Subcutaneous abdominal adipose tissue (tissue), 5 donors: ENCODE measurements around the gene TXLNG.

Source experiments
- H3K27ac ChIP-seq: one replicate; pipeline ENCODE4 v1.7.0; 2013; ENCODE audit warnings: low read depth, mild to moderate bottlenecking, inconsistent platforms, low read length, moderate library complexity
- H3K27me3 ChIP-seq, 5 donors: one replicate each; pipeline ENCODE4 v1.7.0; 2013; ENCODE audit warnings: low read length in 5 of 5, inconsistent platforms in 1 of 5; ENCODE audit not compliant: control insufficient read depth in 5 of 5, insufficient read depth in 4 of 5
- H3K36me3 ChIP-seq, 5 donors: one replicate each; pipeline ENCODE4 v1.7.0; 2013; ENCODE audit warnings: low read length in 5 of 5; ENCODE audit not compliant: control insufficient read depth in 5 of 5, insufficient read depth in 5 of 5
- H3K4me1 ChIP-seq, 5 donors: one replicate each; pipeline ENCODE4 v1.7.0; 2013; ENCODE audit warnings: low read length in 5 of 5, mild to moderate bottlenecking in 3 of 5, moderate library complexity in 1 of 5; ENCODE audit not compliant: control insufficient read depth in 5 of 5, insufficient read depth in 5 of 5
- H3K4me3 ChIP-seq, 5 donors: one replicate each; pipeline ENCODE4 v1.7.0; 2013; ENCODE audit warnings: low read length in 5 of 5, low read depth in 1 of 5
- H3K9ac ChIP-seq, 5 donors: one replicate each; pipeline ENCODE4 v1.7.0; 2013; ENCODE audit warnings: low read length in 5 of 5, mild to moderate bottlenecking in 4 of 5, moderate library complexity in 3 of 5
- H3K9me3 ChIP-seq, 5 donors: one replicate each; pipeline ENCODE4 v1.7.0; 2013; ENCODE audit warnings: low read length in 5 of 5; ENCODE audit not compliant: control insufficient read depth in 5 of 5
- donor health status: healthy.
- donor health status: healthy.
- donor health status: healthy.
- donor health status: healthy.
- donor health status: healthy.

The TXLNG gene

DNA sequence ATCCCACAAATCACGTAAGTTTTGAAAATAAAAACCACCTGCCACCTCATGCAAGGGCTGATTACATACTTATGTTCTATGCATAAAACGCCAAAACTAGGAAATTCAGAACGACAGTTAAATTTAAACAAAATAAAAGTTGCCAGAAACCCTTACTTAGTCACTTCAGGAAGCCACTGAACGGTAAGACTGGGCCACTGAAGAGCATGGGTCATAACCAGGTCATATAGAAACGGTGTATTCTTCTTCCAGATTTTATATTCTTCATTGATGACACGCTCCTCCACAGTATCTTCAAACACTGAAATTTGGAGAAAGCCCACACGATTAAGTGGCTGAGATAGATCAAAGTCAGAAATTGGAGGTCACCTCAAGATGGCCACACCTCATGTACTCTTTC lies 82.7 kb downstream of the TXLNG start:
- Histone ChIP-seq H3K27me3 (peaks cover 0 to 12% (median 0%) of the 10 kb centered on the region in 5 donors), H3K4me3 (peak overlapping the region; percentile 47 to 83 (median 78)), H3K27ac (peak overlapping the region; percentile 60), H3K9me3 (no peaks in the 10 kb centered on the region), H3K4me1 (peaks cover 6 to 35% (median 28%) of the 10 kb centered on the region in 5 donors), H3K9ac (peak overlapping the region; percentile 26 to 70 (median 64)), H3K36me3 (no peaks in the 10 kb centered on the region)

DNA sequence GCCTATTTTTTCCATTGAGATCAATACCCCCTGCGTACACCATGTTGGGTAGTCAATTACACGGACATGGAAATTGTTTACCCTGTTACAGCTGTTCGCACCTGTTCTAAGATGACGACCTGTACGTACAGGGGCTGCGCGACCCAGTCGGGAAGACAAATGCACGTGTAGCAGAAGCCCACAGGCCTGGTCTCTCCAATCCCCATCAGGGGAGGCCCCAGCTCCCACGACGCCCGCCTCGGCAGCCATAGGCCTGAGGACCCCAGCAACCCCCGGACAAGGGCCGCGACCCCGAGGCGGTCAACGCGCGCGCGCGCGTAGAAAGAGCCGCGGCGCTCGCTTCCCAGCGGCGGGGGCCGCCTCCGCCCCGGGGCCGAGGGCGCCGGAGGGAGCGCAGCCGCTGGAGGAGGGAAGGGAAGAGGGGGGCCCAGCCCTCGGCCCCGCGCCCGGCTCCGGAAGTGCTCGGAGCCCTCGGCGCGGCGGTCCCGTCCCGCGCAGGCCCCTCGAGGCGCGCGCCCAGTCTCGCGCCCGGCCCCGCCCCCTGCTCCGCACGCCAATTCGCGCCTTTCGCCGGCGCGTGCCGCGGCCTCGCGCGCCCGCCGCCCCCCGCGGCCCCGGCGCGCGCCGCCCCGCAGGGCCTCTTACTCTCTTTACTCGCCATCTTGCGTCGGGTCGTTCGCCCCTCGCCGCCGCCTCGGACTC lies 83.3 kb downstream of the TXLNG start:
- H3K4me3 ChIP-seq, result peak overlapping the region; percentile 73 to 85 (median 81)
- H3K9ac ChIP-seq, result peak overlapping the region; percentile 64 to 81 (median 68)
- H3K4me1 ChIP-seq, result peaks cover 6 to 35% (median 28%) of the 10 kb centered on the region in 5 donors
- H3K9me3 ChIP-seq, result no peaks in the 10 kb centered on the region
- H3K36me3 ChIP-seq, result no peaks in the 10 kb centered on the region
- H3K27ac ChIP-seq, result peak overlapping the region; percentile 68
- H3K27me3 ChIP-seq, result peaks cover 0 to 13% (median 0%) of the 10 kb centered on the region in 5 donors

DNA sequence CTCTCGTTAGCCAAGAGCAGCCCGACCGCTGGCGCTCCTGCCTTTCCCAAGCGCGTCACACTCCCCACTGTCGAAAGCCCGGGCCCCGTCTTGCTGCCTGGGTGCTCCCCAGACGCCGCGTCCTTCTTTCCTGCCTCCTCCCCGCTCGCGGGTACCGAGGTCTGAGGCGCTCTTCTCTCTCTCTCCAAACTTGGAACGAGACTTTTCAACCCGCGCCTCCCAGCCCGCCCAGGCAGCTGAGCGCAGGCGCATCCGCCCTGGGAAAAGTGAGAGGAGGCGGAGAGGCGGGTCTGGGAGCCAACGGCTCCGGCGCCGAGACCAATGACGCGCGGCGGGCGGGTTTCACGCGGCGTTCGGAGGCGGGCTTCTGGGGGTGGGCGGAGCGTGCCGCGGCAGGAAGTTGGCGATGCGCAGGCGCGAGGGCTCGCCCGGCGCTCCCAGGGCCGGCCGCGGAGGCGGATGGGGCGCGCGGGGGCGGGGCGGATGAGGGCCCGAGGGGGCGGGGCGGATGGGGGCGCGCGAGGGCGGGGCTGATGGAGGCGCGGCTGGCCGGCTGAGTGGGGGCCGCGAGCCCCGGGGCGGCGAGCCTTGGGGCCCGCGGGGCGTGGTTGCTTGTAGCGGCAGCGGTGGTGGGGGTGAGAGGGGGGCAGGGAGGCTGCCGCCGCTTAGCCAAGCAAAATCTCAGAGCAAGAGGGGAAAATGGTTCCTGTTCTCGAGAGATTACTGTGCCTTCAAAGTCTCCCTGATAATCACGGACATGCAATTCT lies 84.0 kb downstream of the TXLNG start, which contains the start of gene RBBP7:
TSS of gene RBBP7 (minus strand) at position 268 of the 767 bp plus-strand sequence. CDS start 309 bp downstream, outside the sequence.
- Histone ChIP-seq H3K9ac (peak within 1 kb of the TSS; percentile 64 to 81 (median 70)), H3K4me1 (peaks cover 6 to 35% (median 28%) of the 10 kb centered on the region in 5 donors)

DNA sequence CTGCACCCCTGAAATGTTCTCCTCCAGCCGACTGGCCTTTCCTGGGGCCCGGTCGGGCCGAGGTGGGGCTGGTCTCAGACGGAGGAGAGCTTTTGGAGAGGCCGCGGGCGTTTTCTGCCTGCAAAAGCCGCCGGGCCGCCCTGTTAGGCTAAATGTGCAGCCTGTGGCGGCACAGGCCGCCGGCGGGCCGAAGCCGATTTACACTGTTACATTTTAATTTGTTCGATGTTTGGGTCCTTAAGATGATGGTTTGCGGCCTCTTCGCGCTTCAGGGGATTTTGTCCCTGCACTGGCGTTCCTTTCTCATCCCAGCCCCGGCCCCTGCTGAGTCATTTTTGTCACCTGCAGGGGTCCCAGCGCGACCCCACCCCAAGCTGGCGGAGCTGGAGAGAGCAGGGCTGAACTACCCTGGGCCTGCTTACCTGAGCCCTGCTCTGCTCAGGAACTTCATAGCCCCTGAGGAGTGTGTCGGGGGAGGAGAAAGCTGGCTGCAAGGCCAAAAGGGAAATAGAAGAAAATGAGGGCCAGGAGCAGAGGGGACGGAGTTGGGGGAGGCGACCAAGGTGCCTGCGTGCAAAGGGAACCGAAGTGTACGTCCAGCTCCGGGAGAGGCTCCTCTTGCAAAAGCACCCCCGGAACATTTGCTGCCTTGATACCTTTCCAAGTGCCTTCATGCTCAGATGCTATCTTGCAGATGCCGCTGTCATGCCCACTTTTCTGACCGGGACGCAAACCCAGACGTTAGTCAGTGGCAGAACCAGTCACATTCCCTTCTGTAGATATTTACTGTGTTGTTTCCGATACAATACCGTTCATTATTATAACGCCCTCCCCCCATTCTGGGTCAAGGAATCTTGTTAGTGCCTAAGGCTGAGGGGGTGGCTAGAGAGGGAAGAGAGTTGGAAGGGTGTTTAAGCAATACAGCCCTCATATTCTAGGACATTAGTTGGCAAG lies 84.9 kb downstream of the TXLNG start:
- peaks cover 0 to 17% (median 5%) of the 10 kb centered on the region in 5 donors for H3K27me3 ChIP-seq
- H3K27ac ChIP-seq, result peak overlapping the region; percentile 57
- H3K36me3 ChIP-seq, result no peaks in the 10 kb centered on the region
- H3K9me3 ChIP-seq, result no peaks in the 10 kb centered on the region
- peak overlapping the region in 4 of 5 donors; percentile 42 to 70 (median 54) for H3K9ac ChIP-seq
- H3K4me3 ChIP-seq, result peak overlapping the region; percentile 49 to 78 (median 77)
- H3K4me1 ChIP-seq, result peaks cover 6 to 35% (median 28%) of the 10 kb centered on the region in 5 donors

More for the DNA sequence above, 84.0 kb downstream of the TXLNG start, which contains the start of gene RBBP7:
- Histone ChIP-seq H3K36me3 (no peaks in the 10 kb centered on the region), H3K4me3 (peak within 1 kb of the TSS; percentile 73 to 85 (median 81)), H3K9me3 (no peaks in the 10 kb centered on the region), H3K27me3 (peaks cover 0 to 17% (median 5%) of the 10 kb centered on the region in 5 donors), H3K27ac (peak within 1 kb of the TSS; percentile 68)

DNA sequence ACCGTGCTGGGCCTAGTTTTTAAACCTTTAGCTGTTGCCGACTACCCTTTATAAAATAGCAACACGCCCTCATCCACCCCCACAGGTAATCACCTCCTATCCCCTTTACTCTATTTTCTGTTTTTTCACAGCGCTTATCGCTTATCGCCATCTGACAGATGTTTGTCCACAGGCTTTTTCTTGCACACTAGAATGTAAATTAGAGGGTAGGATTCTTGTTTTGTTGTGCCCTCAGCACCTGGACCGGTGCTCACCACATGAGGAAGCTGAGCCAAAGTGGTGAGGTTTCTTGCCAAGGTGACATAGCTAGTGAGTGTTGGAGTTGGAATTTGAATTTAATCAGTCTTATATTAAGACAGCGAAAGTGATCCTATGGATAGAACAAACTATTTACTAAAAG lies 86.8 kb downstream of the TXLNG start:
- no peak overlapping the region for H3K4me3 ChIP-seq
- H3K27ac ChIP-seq, result no peak overlapping the region
- peaks cover 6 to 31% (median 27%) of the 10 kb centered on the region in 5 donors for H3K4me1 ChIP-seq
- no peaks in the 10 kb centered on the region for H3K9me3 ChIP-seq
- H3K27me3 ChIP-seq, result peaks cover 0 to 17% (median 5%) of the 10 kb centered on the region in 5 donors
- no peak overlapping the region for H3K9ac ChIP-seq
- no peaks in the 10 kb centered on the region for H3K36me3 ChIP-seq

DNA sequence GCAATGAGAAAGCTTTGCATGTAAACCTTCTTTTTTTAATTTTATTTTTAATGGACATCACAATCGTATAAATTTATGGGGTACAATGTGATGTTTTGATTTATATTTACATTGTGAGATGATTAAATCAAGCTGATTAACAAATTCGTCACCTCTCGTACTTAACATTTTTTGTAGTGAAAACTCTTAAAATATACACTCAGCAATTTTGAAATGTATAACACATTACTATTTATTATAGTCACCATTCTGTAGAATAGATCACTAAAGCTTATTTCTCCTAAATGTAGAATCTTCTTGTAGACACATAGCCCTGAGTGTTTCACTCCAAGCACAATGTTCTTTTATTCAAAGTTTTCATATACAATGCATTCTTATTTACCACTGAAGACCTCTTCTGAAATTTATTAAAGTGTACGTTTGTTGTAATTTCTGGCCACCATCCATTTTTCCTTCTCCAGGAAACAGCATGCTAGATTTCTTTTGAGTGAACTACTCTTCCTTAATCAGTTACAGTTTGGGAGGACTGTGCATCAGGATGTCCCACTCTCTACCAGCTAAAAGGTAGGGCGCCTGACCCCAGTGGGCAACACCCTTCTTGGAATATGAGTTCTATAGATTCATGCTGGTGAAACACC lies 88.3 kb downstream of the TXLNG start:
- H3K4me1 ChIP-seq, result peaks cover 3 to 16% (median 12%) of the 10 kb centered on the region in 5 donors
- H3K36me3 ChIP-seq, result no peaks in the 10 kb centered on the region
- no peak overlapping the region for H3K9ac ChIP-seq
- H3K9me3 ChIP-seq, result no peaks in the 10 kb centered on the region
- H3K27me3 ChIP-seq, result peaks cover 0 to 17% (median 5%) of the 10 kb centered on the region in 5 donors
- no peak overlapping the region for H3K4me3 ChIP-seq
- no peak overlapping the region for H3K27ac ChIP-seq

DNA sequence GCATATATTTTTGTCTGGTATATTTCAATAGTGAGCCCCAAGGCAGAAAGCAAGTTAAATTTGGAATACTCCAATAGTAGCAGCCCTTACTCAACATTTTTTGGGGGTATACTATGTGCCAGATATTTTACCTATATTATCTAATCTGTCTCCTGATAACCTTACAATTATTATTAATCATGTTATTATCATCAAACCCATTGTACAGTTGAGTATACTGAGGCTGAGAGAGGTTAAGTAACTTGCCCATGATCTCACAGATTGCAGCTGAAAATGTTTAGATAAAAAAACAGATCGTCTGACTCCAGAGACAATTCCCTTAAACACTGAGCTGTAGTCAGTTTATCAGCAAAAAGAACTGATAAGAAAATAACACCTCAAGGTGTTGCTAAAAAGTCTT lies 90.4 kb downstream of the TXLNG start:
- Histone ChIP-seq H3K36me3 (no peaks in the 10 kb centered on the region), H3K27me3 (peaks cover 0 to 13% (median 5%) of the 10 kb centered on the region in 5 donors)

DNA sequence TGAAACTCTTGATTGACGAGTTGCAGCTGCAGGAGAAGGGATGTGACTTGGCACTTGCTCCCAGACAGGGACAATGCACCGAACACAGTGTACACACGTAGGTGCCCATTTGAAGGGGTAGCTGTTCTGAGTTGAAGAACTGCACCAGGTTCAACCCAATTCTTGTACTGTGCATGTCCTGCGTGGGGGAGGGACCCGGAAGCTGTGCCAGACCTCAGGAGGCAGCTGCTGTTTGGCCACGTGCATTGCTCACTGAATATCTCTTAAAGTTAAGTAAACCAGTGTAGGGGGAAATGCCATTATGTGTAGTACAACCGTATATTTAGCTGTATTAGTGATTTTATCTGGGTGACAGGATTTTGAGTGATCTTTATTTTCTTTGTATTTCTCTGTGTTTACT lies 95.9 kb downstream of the TXLNG start:
- Histone ChIP-seq H3K27me3 (peaks cover 0 to 18% (median 4%) of the 10 kb centered on the region in 5 donors), H3K4me1 (peaks cover 0 to 11% (median 4%) of the 10 kb centered on the region in 5 donors), H3K27ac (no peak overlapping the region), H3K4me3 (peak overlapping the region in 4 of 5 donors; percentile 5 to 68 (median 46)), H3K9me3 (no peaks in the 10 kb centered on the region), H3K36me3 (no peaks in the 10 kb centered on the region), H3K9ac (no peak overlapping the region)

More for the DNA sequence above, 90.4 kb downstream of the TXLNG start:
- Histone ChIP-seq H3K9ac (no peak overlapping the region), H3K27ac (no peak overlapping the region), H3K4me1 (peaks cover 0 to under 1% (median under 1%) of the 10 kb centered on the region in 5 donors), H3K4me3 (no peak overlapping the region), H3K9me3 (no peaks in the 10 kb centered on the region)
